GM18511 (cell line): Measurements from ENCODE around the gene CRIP1.

ENCODE experiments used
- ATAC-seq: cut with Tn5 transposase; IDR thresholded peaks from one replicate; pipeline ENCODE4 v1.9.1; 2021; ENCODE audit warnings: mild to moderate bottlenecking, moderate library complexity; ENCODE audit not compliant: unreplicated experiment

CRIP1 gene

GRCh38 chr14:105531088-105531893 is 44.6 kb downstream of the CRIP1 start:
- no peak for ATAC-seq

GRCh38 chr14:105531894-105532623 is 45.4 kb downstream of the CRIP1 start:
- ATAC-seq, result no peak

GRCh38 chr14:105532735-105533141 is 46.1 kb downstream of the CRIP1 start:
- ATAC-seq, result no peak

GRCh38 chr14:105533391-105533790 is 46.7 kb downstream of the CRIP1 start:
- no peak for ATAC-seq

- no peak for ATAC-seq
These were observed 47.3 kb downstream of the CRIP1 start for GRCh38 chr14:105533811-105534498.

- no peak for ATAC-seq
These were observed 47.9 kb downstream of the CRIP1 start for GRCh38 chr14:105534586-105534985.

- ATAC-seq, result no peak
These were observed 49.4 kb downstream of the CRIP1 start for GRCh38 chr14:105536051-105536450.

GRCh38 chr14:105536691-105537579 is 50.2 kb downstream of the CRIP1 start:
- no peak for ATAC-seq

GRCh38 chr14:105537580-105538474 is 51.1 kb downstream of the CRIP1 start:
- ATAC-seq, result no peak
